Astrocyte (in vitro differentiated cells and primary cell): ENCODE measurements around the gene OR13A1. TPM values are rescaled to one million over a fixed set of nuclear protein-coding genes. Genes with fewer than 3 reads are reported as not detected.
"Not testable (repeated sequence)": the region's sequence is repeated elsewhere in the genome, so short reads cannot be mapped to it uniquely, and the experiment has no call there.

Experiments
- DNase-seq: peaks from one replicate; pipeline ENCODE4 v3.0.0-alpha.2; 2010; ENCODE audit warnings: low read depth
- FAIRE-seq: peaks from 2 replicates; lab custom pipeline; 2011; peaks lifted over from hg19 to GRCh38; lab: Jason Lieb, UNC
- H2AFZ ChIP-seq: 2 replicates; pipeline ENCODE4 v1.6.0; 2012; ENCODE audit warnings: low read depth, low read length, inconsistent platforms
- H3K27ac ChIP-seq: 2 replicates; pipeline ENCODE4 v1.5.1; 2011; ENCODE audit warnings: low read depth, low read length, inconsistent platforms
- H3K27me3 ChIP-seq: 2 replicates; pipeline ENCODE4 v1.6.0; 2011; ENCODE audit warnings: low read length, inconsistent platforms; ENCODE audit not compliant: insufficient read depth
- H3K36me3 ChIP-seq: 2 replicates; pipeline ENCODE4 v1.5.1; 2011; ENCODE audit warnings: low read length, inconsistent platforms; ENCODE audit not compliant: insufficient read depth
- H3K4me1 ChIP-seq: 2 replicates; pipeline ENCODE4 v1.5.1; 2011; ENCODE audit warnings: low read length, inconsistent platforms; ENCODE audit not compliant: insufficient read depth
- H3K4me2 ChIP-seq: 2 replicates; pipeline ENCODE4 v1.6.0; 2012; ENCODE audit warnings: low read length, inconsistent platforms
- H3K4me3 ChIP-seq: 2 replicates; pipeline ENCODE4 v1.5.1; 2011; ENCODE audit warnings: low read depth, mild to moderate bottlenecking, low read length, inconsistent platforms; ENCODE audit not compliant: insufficient read depth
- H3K79me2 ChIP-seq: 2 replicates; pipeline ENCODE4 v1.6.0; 2012; ENCODE audit warnings: mild to moderate bottlenecking, low read length, inconsistent platforms; ENCODE audit not compliant: insufficient read depth
- H3K9ac ChIP-seq: 2 replicates; pipeline ENCODE4 v1.6.0; 2012; ENCODE audit warnings: mild to moderate bottlenecking, low read length, inconsistent platforms
- H3K9me3 ChIP-seq: 2 replicates; pipeline ENCODE4 v1.5.1; 2012; ENCODE audit warnings: low read depth, mild to moderate bottlenecking, low read length, inconsistent platforms; ENCODE audit not compliant: insufficient read depth
- H4K20me1 ChIP-seq: 2 replicates; pipeline ENCODE4 v1.6.0; 2012; ENCODE audit warnings: low read length, inconsistent platforms; ENCODE audit not compliant: insufficient read depth
- H3K27ac Mint-ChIP-seq: one replicate; pipeline ENCODE4 v1.8.0; 2021; ENCODE audit warnings: mild to moderate bottlenecking, mixed read lengths; ENCODE audit not compliant: unreplicated experiment
- H3K27me3 Mint-ChIP-seq: one replicate; pipeline ENCODE4 v1.8.0; 2021; ENCODE audit warnings: low read depth, mixed read lengths; ENCODE audit not compliant: unreplicated experiment
- H3K36me3 Mint-ChIP-seq: one replicate; pipeline ENCODE4 v1.8.0; 2021; ENCODE audit warnings: low read depth, mixed read lengths; ENCODE audit not compliant: unreplicated experiment
- H3K4me1 Mint-ChIP-seq: one replicate; pipeline ENCODE4 v1.8.0; 2021; ENCODE audit warnings: low read depth, mixed read lengths; ENCODE audit not compliant: unreplicated experiment
- H3K4me3 Mint-ChIP-seq: one replicate; pipeline ENCODE4 v1.8.0; 2021; ENCODE audit warnings: mild to moderate bottlenecking, moderate library complexity, mixed read lengths; ENCODE audit not compliant: unreplicated experiment
- H3K9me3 Mint-ChIP-seq: one replicate; pipeline ENCODE4 v1.8.0; 2021; ENCODE audit warnings: mild to moderate bottlenecking, mixed read lengths; ENCODE audit not compliant: unreplicated experiment
- CTCF ChIP-seq: IDR thresholded peaks from 2 replicates; pipeline ENCODE4 v1.5.1; 2011; ENCODE audit warnings: low read depth, mild to moderate bottlenecking, inconsistent platforms, low read length, moderate library complexity; ENCODE audit not compliant: insufficient read depth
- EZH2 ChIP-seq: IDR thresholded peaks from 2 replicates; pipeline ENCODE4 v1.6.1; 2012; ENCODE audit warnings: mild to moderate bottlenecking, low read length, inconsistent platforms; ENCODE audit not compliant: insufficient read depth
- total RNA-seq: library from RNA; stranded (reverse); gene quantifications from 2 replicates; pipeline ENCODE4 v1.2.1, GENCODE V29; 2021

Gene OR13A1
- total RNA-seq, 1 donor from 2014 or later, result not detected

GRCh38 chr10:45347464-45347863 is 32.1 kb upstream of the OR13A1 start:
- H3K4me2 ChIP-seq, H3K27ac Mint-ChIP-seq, H4K20me1 ChIP-seq, H2AFZ ChIP-seq, H3K79me2 ChIP-seq, H3K9me3 ChIP-seq, H3K9ac ChIP-seq, H3K36me3 ChIP-seq, H3K4me3 Mint-ChIP-seq, DNase-seq, H3K36me3 Mint-ChIP-seq, H3K4me1 ChIP-seq, FAIRE-seq, H3K27me3 ChIP-seq, H3K4me1 Mint-ChIP-seq, H3K27ac ChIP-seq, H3K4me3 ChIP-seq: not testable (repeated sequence)
- Mint-ChIP-seq H3K9me3 (peaks cover 11% of the 10 kb centered on the region), H3K27me3 (peaks cover 11% of the 10 kb centered on the region)

GRCh38 chr10:45346652-45347335 is 31.4 kb upstream of the OR13A1 start:
- H3K27ac ChIP-seq, H3K4me1 Mint-ChIP-seq, H2AFZ ChIP-seq, H3K9me3 ChIP-seq, H3K27me3 ChIP-seq, H3K4me2 ChIP-seq, H3K9ac ChIP-seq, DNase-seq, H3K36me3 ChIP-seq, H3K4me3 Mint-ChIP-seq, H4K20me1 ChIP-seq, H3K79me2 ChIP-seq, H3K4me1 ChIP-seq, FAIRE-seq, H3K4me3 ChIP-seq, H3K27ac Mint-ChIP-seq, H3K36me3 Mint-ChIP-seq: not testable (repeated sequence)
- Mint-ChIP-seq H3K9me3 (peaks cover 11% of the 10 kb centered on the region), H3K27me3 (peaks cover 11% of the 10 kb centered on the region)

- not testable (repeated sequence) for H3K27me3 ChIP-seq, H3K36me3 ChIP-seq, FAIRE-seq, H3K9me3 Mint-ChIP-seq, H4K20me1 ChIP-seq, DNase-seq, H3K36me3 Mint-ChIP-seq, H2AFZ ChIP-seq, H3K4me1 ChIP-seq, H3K27ac Mint-ChIP-seq, H3K9ac ChIP-seq, H3K9me3 ChIP-seq, H3K4me3 Mint-ChIP-seq, H3K79me2 ChIP-seq, H3K4me2 ChIP-seq, H3K27ac ChIP-seq, H3K4me3 ChIP-seq, H3K4me1 Mint-ChIP-seq
- peaks cover 13% of the 10 kb centered on the region for H3K27me3 Mint-ChIP-seq
Observed at GRCh38 chr10:45340420-45340819, 25.0 kb upstream of the OR13A1 start.

GRCh38 chr10:45339894-45340293 is 24.5 kb upstream of the OR13A1 start:
- peaks cover 13% of the 10 kb centered on the region for H3K27me3 Mint-ChIP-seq
- H2AFZ ChIP-seq, result no peak overlapping the region
- peaks cover 3% of the 10 kb centered on the region for H3K9me3 ChIP-seq
- no peak overlapping the region for H3K4me3 ChIP-seq
- H4K20me1 ChIP-seq, result no peaks in the 10 kb centered on the region
- H3K9ac ChIP-seq, result no peak overlapping the region
- no peaks in the 10 kb centered on the region for H3K79me2 ChIP-seq
- FAIRE-seq (no peak), DNase-seq (no peak)
- H3K4me3 Mint-ChIP-seq, result no peak overlapping the region
- H3K9me3 Mint-ChIP-seq, result peaks cover 8% of the 10 kb centered on the region
- H3K4me1 Mint-ChIP-seq, result no peaks in the 10 kb centered on the region
- no peaks in the 10 kb centered on the region for H3K27me3 ChIP-seq
- no peaks in the 10 kb centered on the region for H3K4me1 ChIP-seq
- H3K4me2 ChIP-seq, result no peak overlapping the region
- no peaks in the 10 kb centered on the region for H3K36me3 Mint-ChIP-seq
- H3K27ac ChIP-seq, result no peak overlapping the region
- H3K27ac Mint-ChIP-seq, result no peak overlapping the region
- no peak for TF ChIP-seq EZH2
- no peak for TF ChIP-seq CTCF
- H3K36me3 ChIP-seq, result no peaks in the 10 kb centered on the region

- FAIRE-seq, H3K36me3 Mint-ChIP-seq, H3K9me3 ChIP-seq, H3K36me3 ChIP-seq, H3K4me1 ChIP-seq, H3K27me3 Mint-ChIP-seq, H3K27ac Mint-ChIP-seq, H3K79me2 ChIP-seq, H3K9me3 Mint-ChIP-seq, H3K4me3 Mint-ChIP-seq, H3K27me3 ChIP-seq, H3K4me2 ChIP-seq, H3K27ac ChIP-seq, H3K4me3 ChIP-seq, H3K4me1 Mint-ChIP-seq, H4K20me1 ChIP-seq, DNase-seq, H2AFZ ChIP-seq, H3K9ac ChIP-seq: not testable (repeated sequence)
Observed at GRCh38 chr10:45331824-45332223, 16.4 kb upstream of the OR13A1 start.
